Germinal center (tissue), 1 donor: Measurements from ENCODE around the gene IL1RAPL2.
"Not testable (repeated sequence)": the region's sequence is repeated elsewhere in the genome, so short reads cannot be mapped to it uniquely, and the experiment has no call there.

Experiments
- DNase-seq: peaks from one replicate; pipeline ENCODE4 v3.0.0; 2012; ENCODE audit warnings: mixed read lengths, low spot score

Gene IL1RAPL2

GRCh38 chrX:105018865-105019264 lies 452.9 kb downstream of the IL1RAPL2 start:
- no peak for DNase-seq

DNA sequence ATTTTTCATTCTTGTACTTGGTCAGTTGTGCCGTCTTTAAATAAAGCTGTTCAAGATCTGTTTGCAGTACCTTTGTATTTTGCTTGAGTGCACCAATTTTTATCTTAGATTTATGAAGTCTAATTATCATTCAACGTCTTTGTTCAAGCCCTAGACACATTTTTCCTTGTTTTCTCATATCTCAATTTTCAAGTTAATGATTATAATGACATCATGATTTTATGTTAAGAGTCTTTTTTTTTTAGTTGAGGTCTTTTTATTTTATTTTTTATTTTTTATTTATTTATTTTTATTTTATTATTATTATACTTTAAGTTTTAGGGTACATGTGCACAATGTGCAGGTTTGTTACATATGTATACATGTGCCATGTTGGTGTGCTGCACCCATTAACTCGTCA lies 463.0 kb downstream of the IL1RAPL2 start:
- not testable (repeated sequence) for DNase-seq

- no peak for DNase-seq
These were observed 472.8 kb downstream of the IL1RAPL2 start for GRCh38 chrX:105038672-105039328.

DNA sequence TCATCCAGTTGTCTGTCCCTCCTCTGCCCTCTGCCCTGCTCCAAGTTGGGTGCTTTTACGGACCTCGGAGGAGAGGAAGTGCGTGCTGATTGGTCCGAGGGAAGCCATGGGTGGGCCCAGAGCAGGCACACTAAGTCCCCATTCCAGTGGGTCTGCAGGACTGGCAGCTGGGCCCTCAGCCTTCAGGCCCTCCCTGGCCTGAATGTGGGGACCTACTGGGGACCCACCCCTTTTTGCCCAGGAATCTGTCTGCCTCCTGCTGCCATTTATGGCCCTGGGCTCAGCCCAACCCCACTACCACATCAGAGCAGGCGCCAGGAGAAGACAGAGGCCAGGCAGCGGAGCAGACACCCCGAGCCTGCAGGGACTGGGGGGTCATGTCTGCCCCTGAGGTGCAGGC lies 484.9 kb downstream of the IL1RAPL2 start:
- DNase-seq, result no peak

GRCh38 chrX:105051364-105051763 lies 485.4 kb downstream of the IL1RAPL2 start:
- no peak for DNase-seq

GRCh38 chrX:105052926-105053325 lies 486.9 kb downstream of the IL1RAPL2 start:
- no peak for DNase-seq

DNA sequence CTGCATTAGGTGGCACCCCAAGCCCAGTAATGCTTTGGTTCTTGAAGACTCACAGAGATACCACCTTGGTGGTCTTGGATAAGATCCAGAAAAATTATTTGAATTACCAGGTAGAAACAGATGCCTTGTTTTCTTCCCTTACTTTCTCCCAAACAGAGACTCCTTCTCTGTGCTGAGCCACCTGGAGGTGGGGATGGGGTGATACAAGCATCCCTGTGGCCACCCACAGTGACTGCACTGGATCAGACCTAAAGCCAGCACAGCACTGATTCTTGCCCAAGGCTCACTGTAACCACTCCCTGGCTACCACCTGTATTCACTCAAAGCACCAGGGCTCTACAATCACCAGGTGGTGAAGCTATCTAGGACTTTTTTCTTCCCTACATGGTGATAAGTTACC lies 497.7 kb downstream of the IL1RAPL2 start:
- no peak for DNase-seq

- DNase-seq, result no peak
These were observed 532.2 kb downstream of the IL1RAPL2 start for GRCh38 chrX:105098201-105098600.

DNA sequence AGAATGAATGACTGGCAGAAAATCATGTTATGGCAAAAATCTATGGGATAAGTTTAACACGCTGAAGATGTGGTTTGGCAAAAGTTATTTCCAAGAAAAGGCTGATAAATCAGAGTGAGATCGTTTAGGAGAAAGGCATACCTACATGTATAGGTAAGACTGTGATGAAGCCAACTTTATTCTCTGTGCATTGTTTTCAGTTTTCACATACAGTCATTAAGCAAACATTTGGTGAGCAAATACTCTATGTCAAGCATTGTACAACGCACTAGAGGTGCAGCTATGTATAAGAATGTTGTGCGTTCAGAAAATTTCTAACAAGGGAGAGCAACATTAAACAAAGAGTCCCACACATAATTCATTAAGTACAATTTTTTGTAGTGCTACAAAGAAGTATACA lies 532.8 kb downstream of the IL1RAPL2 start:
- DNase-seq, result no peak

- DNase-seq, result no peak
These were observed 535.4 kb downstream of the IL1RAPL2 start for GRCh38 chrX:105101378-105101777.

GRCh38 chrX:105109936-105110335 lies 543.9 kb downstream of the IL1RAPL2 start:
- DNase-seq, result no peak

DNA sequence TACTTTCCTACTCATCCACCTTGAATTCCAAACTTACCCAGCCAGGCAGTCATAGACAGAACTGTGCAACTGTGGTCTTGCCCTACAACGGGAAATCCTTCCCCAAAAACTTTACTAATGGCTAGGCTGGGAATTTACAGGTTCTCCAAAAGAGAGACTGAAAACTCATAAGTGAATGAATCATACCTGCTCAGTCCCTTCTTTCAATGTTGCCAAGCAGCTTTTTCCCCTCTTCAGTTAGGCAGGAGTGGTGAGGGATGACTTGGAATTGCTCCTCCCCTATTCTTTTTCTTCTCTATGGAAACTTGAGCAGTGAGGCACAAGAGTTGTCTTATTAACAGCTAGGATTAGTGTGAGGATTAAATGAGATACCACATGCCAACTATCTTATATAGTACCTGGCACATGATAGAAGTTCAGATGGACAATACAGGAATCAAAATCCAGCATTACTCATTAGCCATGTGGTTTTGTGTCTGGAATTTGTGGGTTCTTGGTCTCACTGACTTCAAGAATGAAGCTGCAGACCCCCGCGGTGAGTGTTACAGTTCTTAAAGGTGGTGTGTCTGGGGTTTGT lies 548.6 kb downstream of the IL1RAPL2 start:
- no peak for DNase-seq

- not testable (repeated sequence) for DNase-seq
These were observed 549.8 kb downstream of the IL1RAPL2 start for GRCh38 chrX:105115596-105116320.

- DNase-seq, result no peak
These were observed 550.5 kb downstream of the IL1RAPL2 start for GRCh38 chrX:105116486-105116885.

DNA sequence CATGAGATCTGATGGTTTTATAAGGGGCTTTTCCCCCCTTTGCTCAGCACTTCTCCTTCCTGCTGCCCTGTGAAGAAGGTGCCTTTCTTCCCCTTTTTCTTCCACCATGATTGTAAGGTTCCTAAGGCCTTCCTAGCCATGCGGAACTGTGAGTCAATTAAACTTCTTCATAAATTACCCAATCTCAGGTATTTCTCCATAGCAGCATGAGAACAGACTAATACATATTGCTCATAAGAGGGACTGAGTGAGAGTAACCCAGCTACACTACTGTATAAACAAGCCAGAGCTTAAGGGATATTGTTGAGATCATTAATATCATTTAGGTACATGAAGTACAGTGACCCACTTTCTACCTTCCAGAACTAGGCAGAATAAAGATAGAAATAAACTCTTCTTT lies 551.6 kb downstream of the IL1RAPL2 start:
- DNase-seq, result no peak

GRCh38 chrX:105120463-105120862 lies 554.5 kb downstream of the IL1RAPL2 start:
- no peak for DNase-seq

GRCh38 chrX:105121186-105121585 lies 555.2 kb downstream of the IL1RAPL2 start:
- no peak for DNase-seq

GRCh38 chrX:105126201-105126600 lies 560.2 kb downstream of the IL1RAPL2 start:
- DNase-seq, result no peak

DNA sequence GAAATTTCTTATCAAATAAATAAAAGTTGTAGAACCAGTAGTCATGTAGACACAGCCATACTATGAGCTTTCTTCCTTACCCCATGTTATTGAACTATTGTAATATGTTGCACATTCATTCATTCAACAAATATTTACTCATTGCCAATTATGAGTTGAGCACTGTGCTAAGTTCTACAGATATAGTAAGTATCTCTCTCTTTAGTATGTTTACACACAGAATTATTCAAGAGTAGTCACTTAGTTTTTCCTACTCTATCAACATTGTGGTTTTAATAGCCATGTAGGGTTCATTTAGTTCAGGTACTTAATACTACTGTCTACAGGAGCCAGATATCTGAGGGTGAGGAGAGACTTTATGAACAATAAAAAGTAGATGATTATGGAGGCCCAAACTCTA lies 568.3 kb downstream of the IL1RAPL2 start:
- DNase-seq, result no peak

DNA sequence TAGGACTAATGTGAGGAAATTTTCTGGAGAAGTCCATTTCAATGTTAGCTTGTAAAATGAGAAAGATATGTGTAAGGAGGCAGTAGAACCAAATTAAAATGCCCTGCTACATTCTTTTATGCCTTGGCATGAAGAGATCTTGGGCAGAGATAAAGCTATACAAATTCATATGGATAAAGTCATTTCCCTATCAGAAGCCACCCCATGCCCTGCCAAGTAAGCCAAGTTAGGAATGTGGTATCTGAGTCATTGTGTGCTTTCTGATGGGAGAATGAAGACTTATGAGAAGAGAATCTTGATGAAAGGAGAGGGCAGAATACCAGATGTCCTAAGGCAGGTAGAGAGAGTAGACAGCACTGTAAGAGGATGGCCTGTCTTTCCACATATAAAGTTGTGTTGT lies 570.8 kb downstream of the IL1RAPL2 start:
- no peak for DNase-seq

DNA sequence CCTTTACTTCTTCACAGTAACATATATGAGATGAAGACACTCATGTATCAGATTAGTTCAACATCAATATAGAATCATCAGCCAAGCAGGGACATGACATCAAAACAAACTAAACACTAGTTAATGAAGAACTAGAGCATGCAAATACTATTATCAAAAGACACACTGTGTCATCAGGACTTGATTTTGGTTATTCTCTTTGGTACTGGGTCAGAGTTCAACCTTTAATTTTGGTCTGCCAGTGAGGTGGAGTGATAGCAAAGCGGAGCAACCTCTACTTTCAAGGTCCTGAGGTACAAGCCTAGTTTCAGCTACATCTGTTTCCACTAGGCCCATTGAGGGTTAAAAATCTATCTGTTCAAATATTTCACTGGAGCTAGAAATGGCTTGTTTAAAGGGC lies 584.0 kb downstream of the IL1RAPL2 start:
- no peak for DNase-seq

GRCh38 chrX:105150557-105150956 lies 584.6 kb downstream of the IL1RAPL2 start:
- DNase-seq, result no peak

- DNase-seq, result no peak
These were observed 601.2 kb downstream of the IL1RAPL2 start for GRCh38 chrX:105167233-105167632.
